ENCODE measurements around the gene MAU2.
"Not testable (repeated sequence)": the region's sequence is repeated elsewhere in the genome, so short reads cannot be mapped to it uniquely, and the experiment has no call there.

Gene MAU2

DNA sequence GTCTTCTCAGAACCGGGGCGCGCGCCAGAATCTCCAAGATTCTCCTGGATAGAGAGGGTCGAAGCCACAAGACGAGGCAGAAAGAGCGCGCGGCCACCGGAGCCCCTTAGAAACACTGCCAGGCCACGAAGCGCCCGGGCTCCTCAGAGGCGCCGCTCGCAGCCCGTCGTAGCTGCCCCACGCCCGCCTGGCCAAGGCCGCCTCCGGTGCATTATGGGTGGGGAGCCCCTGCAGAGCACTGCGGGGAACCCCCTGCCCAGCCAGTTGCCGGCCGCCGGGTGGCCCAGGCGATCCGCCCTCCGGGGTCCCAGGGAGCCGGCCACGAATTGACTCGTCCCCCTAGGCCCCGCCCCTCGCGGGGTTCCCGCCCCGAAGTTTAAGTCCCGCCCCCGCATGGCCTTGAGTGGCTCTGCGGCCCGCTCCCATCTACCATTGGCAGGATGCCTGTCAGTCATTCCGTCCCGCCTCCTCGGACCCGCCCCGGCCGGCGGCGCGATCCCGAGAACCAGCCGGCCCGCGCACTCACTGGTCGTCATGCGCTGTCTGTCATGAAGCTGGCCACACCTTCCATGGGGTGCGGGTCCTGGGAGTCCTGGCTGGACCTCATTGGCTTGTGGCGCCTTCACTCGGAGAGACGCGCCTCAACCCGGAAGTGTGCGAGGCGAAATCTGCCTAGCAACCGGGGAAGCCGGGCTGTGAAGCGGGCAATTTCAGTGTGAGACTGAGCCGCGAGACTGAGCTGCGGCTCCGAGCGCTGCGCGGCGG, 64.7 kb downstream of the MAU2 start:
- peak; percentile 100 for DNase-seq

GRCh38 chr19:19385896-19386869, 65.6 kb downstream of the MAU2 start:
- peak; percentile 71 for DNase-seq

DNA sequence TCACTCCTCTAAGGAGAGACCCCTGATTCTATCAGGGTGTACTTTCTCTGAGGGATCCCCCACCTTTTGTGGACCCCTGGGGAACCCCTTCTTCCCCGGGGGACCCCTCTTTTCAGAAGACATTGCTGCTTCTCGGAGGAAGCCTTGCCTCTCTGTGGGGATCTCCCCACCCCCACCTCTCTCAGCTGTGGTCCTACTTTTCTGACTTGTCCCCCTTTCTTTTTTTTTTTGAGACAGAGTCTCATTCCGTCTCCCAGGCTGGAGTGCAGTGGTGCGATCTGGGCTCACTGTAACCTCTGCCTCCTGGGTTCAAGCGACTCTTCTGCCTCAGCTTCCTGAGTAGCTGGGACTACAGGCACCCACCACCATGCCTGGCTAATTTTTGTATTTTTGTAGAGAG, 66.5 kb downstream of the MAU2 start:
- no peak for DNase-seq

- DNase-seq: no peak
These were observed 68.2 kb downstream of the MAU2 start for GRCh38 chr19:19388568-19389555.

DNA sequence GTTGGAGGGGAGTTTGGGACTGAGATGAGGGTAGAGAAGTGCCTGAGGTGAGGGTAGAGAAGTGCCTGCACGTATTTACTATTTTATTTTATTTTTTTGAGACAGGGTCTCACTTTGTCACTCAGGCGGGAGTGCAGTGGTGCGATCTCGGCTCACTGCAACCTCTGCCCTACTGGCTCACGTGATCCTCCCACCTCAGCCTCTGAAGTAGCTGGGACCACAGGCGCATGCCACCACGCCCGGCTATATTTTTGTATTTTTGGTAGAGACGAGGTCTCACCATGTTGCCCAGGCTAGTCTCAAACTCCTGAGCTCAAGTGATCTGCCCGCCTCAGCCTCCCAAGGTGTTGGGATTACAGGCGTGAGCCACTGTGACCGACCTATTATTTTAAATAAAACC, 69.1 kb downstream of the MAU2 start:
- DNase-seq: not testable (repeated sequence)

DNA sequence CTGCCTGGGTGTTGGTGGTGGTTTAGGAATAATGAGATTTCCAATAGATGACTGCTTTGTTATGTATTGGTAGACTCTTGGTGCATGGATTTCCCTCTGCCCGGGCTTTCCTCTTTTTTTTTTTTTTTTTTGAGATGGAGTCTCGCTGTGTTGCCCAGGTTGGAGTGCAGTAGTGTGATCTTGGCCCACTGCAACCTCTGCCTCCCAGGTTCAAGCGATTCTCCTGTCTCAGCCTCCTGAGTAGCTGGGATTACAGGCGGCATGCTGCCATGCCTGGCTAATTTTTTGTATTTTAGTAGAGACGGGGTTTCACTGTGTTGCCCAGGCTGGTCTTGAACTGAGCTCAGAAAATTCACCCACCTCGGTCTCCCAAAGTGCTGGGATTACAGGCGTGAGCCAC, 73.7 kb downstream of the MAU2 start:
- DNase-seq: not testable (repeated sequence)

GRCh38 chr19:19399733-19400433, 79.3 kb downstream of the MAU2 start:
- DNase-seq: no peak

GRCh38 chr19:19402656-19403372, 82.2 kb downstream of the MAU2 start:
- no peak for DNase-seq

DNA sequence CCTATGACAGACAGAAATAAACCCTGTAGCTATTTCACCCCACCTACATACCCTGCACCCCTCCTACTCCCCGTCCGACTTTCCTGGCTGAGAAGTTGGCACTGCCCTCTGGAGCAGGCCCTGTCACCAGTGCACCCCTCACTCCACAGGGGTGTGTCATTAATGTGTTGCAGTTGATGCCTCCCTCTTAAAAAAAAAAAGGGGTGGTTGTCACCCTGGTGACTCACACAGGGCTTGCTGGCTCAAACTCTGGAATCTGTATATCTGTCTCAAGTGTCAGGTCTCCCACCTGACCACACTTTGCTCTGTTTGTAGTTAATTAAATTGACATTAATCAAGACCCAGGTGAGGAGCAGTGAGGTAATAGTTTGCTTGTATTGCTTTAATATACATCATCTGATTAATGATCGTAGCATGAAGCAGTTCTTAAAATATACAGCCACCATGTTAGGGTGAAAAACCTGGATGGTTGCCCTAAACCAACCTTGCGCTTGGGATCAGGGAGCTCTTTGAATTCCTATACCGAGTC, 82.8 kb downstream of the MAU2 start:
- DNase-seq: peak; percentile 25

GRCh38 chr19:19404879-19405860, 84.5 kb downstream of the MAU2 start, which contains the start of gene GATAD2A:
GATAD2A (plus strand) TSS chr19:19405675; CDS start chr19:19465346, 59,671 bp downstream.
- DNase-seq: peak; percentile 92

DNA sequence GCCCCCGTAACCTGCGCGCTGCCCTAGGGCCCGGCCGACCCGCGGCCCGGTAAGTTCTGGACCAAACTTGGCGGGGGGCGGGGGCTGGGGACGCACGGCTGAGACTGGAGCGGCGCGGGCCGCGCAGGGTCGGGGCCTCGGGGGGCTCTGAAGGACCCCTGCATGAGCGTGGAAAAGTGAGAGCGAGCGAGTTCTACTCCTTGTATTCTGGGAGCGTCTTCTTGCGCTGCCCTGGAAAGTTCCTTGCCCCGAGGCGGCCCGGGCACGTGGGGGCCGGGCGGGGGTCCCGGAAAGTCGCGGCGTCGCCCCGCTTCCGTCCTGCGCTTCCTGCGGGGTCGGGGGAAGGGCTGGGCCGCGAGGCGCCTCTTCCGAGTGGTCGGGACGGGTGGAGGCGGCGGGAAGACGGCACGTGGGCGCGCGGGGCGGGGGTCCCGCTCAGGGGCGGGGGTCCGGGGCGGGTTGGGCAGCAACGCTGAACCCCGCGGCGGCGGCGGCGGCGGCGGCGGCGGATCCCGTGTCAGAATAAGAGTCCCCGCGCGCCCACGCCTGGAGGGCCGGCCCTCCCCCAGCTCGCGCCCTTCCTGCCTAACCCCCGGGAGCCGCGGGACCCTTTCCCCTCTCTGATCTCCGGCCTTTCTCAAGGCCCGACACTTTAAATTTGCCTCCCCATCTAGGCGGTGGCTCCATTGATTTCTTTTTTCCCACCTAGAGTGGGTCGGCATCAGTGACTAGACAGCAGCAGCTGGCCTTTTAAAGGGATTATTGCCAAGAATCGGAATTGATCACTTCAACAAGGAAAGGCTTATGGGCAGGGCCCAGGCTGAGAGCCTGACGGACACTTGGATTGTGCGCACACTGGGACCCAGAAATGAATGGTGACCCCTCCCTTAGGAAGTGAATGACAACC, 85.6 kb downstream of the MAU2 start:
- DNase-seq: peak; percentile 74

GRCh38 chr19:19406878-19407632, 86.4 kb downstream of the MAU2 start:
- peak; percentile 73 for DNase-seq

DNA sequence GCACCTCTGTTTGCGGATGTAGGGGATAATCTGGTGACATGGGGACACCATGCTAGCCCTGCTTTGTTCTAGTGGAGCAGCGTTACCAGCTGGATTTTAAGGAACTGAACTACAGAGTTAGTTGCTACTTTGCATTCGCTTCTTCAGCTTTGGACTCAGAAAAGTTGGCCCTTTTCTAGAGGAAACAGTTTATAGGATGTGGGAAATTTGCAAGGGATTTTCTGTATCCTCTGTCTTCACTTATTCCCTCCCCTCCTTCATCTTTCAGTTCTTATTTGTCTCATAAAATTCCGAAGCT, 87.0 kb downstream of the MAU2 start:
- DNase-seq: no peak
